Measurements from ENCODE around the gene LUC7L2. TPM values are rescaled to one million over a fixed set of nuclear protein-coding genes. Genes with fewer than 3 reads are reported as not detected.

LUC7L2 gene
- total and polyA plus RNA-seq, 2 of the 8 experiments (the other 6 are each of a cell fraction or from before 2014, with no cell fraction given), result 22.9 to 67.8 TPM

- TF ChIP-seq CHD7 (IDR thresholded peaks at IDR 0.05; ENCODE audit: insufficient replicate concordance, low read length) (no peak), CBX5 (IDR thresholded peaks at IDR 0.05; ENCODE audit: low read depth, low read length) (no peak), TEAD4 (IDR thresholded peaks at IDR 0.05; ENCODE audit: low read depth, low read length) (no peak), E2F6 (IDR thresholded peaks at IDR 0.05) (no peak), NANOG (IDR thresholded peaks at IDR 0.05; ENCODE audit: insufficient read depth, low read depth, low read length, poor library complexity, severe bottlenecking) (no peak), HDAC2 (IDR thresholded peaks at IDR 0.05; ENCODE audit: borderline replicate concordance in 1 of 2, low read depth in 2 of 2, low read length in 2 of 2) (no peak), RAD21 (IDR thresholded peaks at IDR 0.05 in 1 of 2, conservative IDR thresholded peaks at IDR 0.05 in 1 of 2; ENCODE audit: low read depth in 2 of 2, low read length in 2 of 2) (no peak), FOSL1 (IDR thresholded peaks at IDR 0.05; ENCODE audit: insufficient read depth, low read depth, low read length) (no peak)
Observed at GRCh38 chr7:139367438-139368155, 7.9 kb downstream of the LUC7L2 start (continued).

All from H1 (cell line).